Lower lobe of right lung (tissue), 2 donors: ENCODE data around the gene CDON. TPM values are rescaled to one million over a fixed set of nuclear protein-coding genes. Genes with fewer than 3 reads are reported as not detected.
"Not testable (repeated sequence)": the region's sequence is repeated elsewhere in the genome, so short reads cannot be mapped to it uniquely, and the experiment has no call there.

Experiments
- ATAC-seq, 2 donors: fragments of 200-7000 bp; cut with Tn5 transposase; one replicate each; pipeline ENCODE4 v1.9.1; 2020 to 2022; ENCODE audit warnings: mild to moderate bottlenecking in 2 of 2, moderate library complexity in 2 of 2
- DNase-seq: peaks from one replicate; pipeline ENCODE4 v3.0.0-alpha.2; 2020
- H3K27ac ChIP-seq: fragments of 200-600 bp; one replicate; pipeline ENCODE4 v1.8.0; 2022
- H3K27me3 ChIP-seq: fragments of 200-600 bp; one replicate; pipeline ENCODE4 v1.8.0; 2022; ENCODE audit warnings: low read depth
- H3K36me3 ChIP-seq: fragments of 200-600 bp; one replicate; pipeline ENCODE4 v1.8.0; 2022; ENCODE audit warnings: mild to moderate bottlenecking
- H3K4me1 ChIP-seq: fragments of 200-600 bp; one replicate; pipeline ENCODE4 v1.8.0; 2022
- H3K4me3 ChIP-seq: fragments of 200-600 bp; one replicate; pipeline ENCODE4 v1.8.0; 2022; ENCODE audit warnings: mild to moderate bottlenecking
- H3K9me3 ChIP-seq: fragments of 200-600 bp; one replicate; pipeline ENCODE4 v1.8.0; 2022
- CTCF ChIP-seq: fragments of 200-600 bp; IDR thresholded peaks from one replicate; pipeline ENCODE4 v1.8.0; 2022; ENCODE audit warnings: antibody characterized with exemption, mild to moderate bottlenecking
- intact Hi-C: fragments of 100-400 bp; cut with DNase I; formaldehyde crosslinking; loops from one replicate; pipeline ENCODE4 v1.11.0; 2022
- total RNA-seq: library from RNA; stranded (reverse); fragmentation: NEBNext Ultra II Directional; extraction: Animal tissue kit (Norgen Biotek cat#: 25700); gene quantifications from one replicate; pipeline ENCODE4 v1.2.1, GENCODE V29; 2021
- donor health status: DM: no; HTN: yes; CAD: no; lungs with severe emphysema.

CDON gene
- total RNA-seq, 1 donor from 2014 or later = 18.5 TPM

GRCh38 chr11:125922156-125922555 lies 140.5 kb downstream of the CDON start:
- H3K27ac ChIP-seq = no peak overlapping the region
- ATAC-seq (no peak), DNase-seq (no peak)
- H3K4me1 ChIP-seq = no peaks in the 10 kb centered on the region
- H3K27me3 ChIP-seq = peaks cover 4% of the 10 kb centered on the region
- no peak for TF ChIP-seq CTCF
- no peaks in the 10 kb centered on the region for H3K36me3 ChIP-seq
- H3K9me3 ChIP-seq = no peaks in the 10 kb centered on the region
- H3K4me3 ChIP-seq = no peak overlapping the region
- intact Hi-C loops = no loop called here

- H3K36me3 ChIP-seq = no peaks in the 10 kb centered on the region
- no peak overlapping the region for H3K27ac ChIP-seq
- no peak for TF ChIP-seq CTCF
- ATAC-seq (no peak), DNase-seq (no peak)
- no peak overlapping the region for H3K4me3 ChIP-seq
- H3K27me3 ChIP-seq = peaks cover 4% of the 10 kb centered on the region
- no peaks in the 10 kb centered on the region for H3K4me1 ChIP-seq
- H3K9me3 ChIP-seq = no peaks in the 10 kb centered on the region
- intact Hi-C loops = no loop called here
These were observed 141.6 kb downstream of the CDON start for GRCh38 chr11:125921042-125921441.

- H3K27ac ChIP-seq = no peak overlapping the region
- H3K27me3 ChIP-seq = peaks cover 4% of the 10 kb centered on the region
- ATAC-seq = no peak
- intact Hi-C loops = no loop called here
- no peak overlapping the region for H3K4me3 ChIP-seq
- no peak for DNase-seq
- H3K4me1 ChIP-seq = no peaks in the 10 kb centered on the region
- H3K9me3 ChIP-seq = no peaks in the 10 kb centered on the region
- H3K36me3 ChIP-seq = no peaks in the 10 kb centered on the region
- TF ChIP-seq CTCF = no peak
These were observed 144.4 kb downstream of the CDON start for GRCh38 chr11:125918140-125918840.

- no peak for TF ChIP-seq CTCF
- intact Hi-C loops = no loop called here
- no peaks in the 10 kb centered on the region for H3K9me3 ChIP-seq
These were observed 145.9 kb downstream of the CDON start for GRCh38 chr11:125916683-125917347.

GRCh38 chr11:125914601-125915000 lies 148.1 kb downstream of the CDON start:
- H3K4me1 ChIP-seq, H3K27ac ChIP-seq, H3K36me3 ChIP-seq, intact Hi-C loops, DNase-seq, H3K27me3 ChIP-seq, ATAC-seq, H3K9me3 ChIP-seq, H3K4me3 ChIP-seq: not testable (repeated sequence)

More at GRCh38 chr11:125916683-125917347, 145.9 kb downstream of the CDON start:
- Histone ChIP-seq H3K27ac (no peak overlapping the region), H3K36me3 (no peaks in the 10 kb centered on the region), H3K27me3 (peaks cover 4% of the 10 kb centered on the region), H3K4me1 (no peaks in the 10 kb centered on the region), H3K4me3 (no peak overlapping the region)
- DNase-seq (no peak), ATAC-seq (no peak)

- no peak for TF ChIP-seq CTCF
- ATAC-seq (no peak), DNase-seq (no peak)
- no peak overlapping the region for H3K27ac ChIP-seq
- H3K4me3 ChIP-seq = no peak overlapping the region
- no peaks in the 10 kb centered on the region for H3K4me1 ChIP-seq
- peaks cover 15% of the 10 kb centered on the region for H3K27me3 ChIP-seq
- intact Hi-C loops = no loop called here
- no peaks in the 10 kb centered on the region for H3K9me3 ChIP-seq
- H3K36me3 ChIP-seq = no peaks in the 10 kb centered on the region
These were observed 152.3 kb downstream of the CDON start for GRCh38 chr11:125910226-125910849.
